NT2/D1 (cell line): ENCODE data around the gene EPN1.
"Not testable (repeated sequence)": the region's sequence is repeated elsewhere in the genome, so short reads cannot be mapped to it uniquely, and the experiment has no call there.

Source experiments
- DNase-seq: peaks from one replicate; pipeline ENCODE4 v3.0.0-alpha.2; 2011; ENCODE audit warnings: low read depth, low spot score
- H3K27me3 ChIP-seq: 2 replicates; pipeline ENCODE4 v1.6.0; 2011; ENCODE audit warnings: mild to moderate bottlenecking; ENCODE audit not compliant: insufficient read length, insufficient read depth
- H3K36me3 ChIP-seq: 2 replicates; pipeline ENCODE4 v1.6.1; 2011; ENCODE audit warnings: mild to moderate bottlenecking, low read length, mixed read lengths; ENCODE audit not compliant: insufficient read depth, insufficient read length
- H3K4me1 ChIP-seq: 2 replicates; pipeline ENCODE4 v1.5.1; 2011; ENCODE audit not compliant: insufficient read depth, insufficient read length
- H3K4me3 ChIP-seq: 2 replicates; pipeline ENCODE4 v1.5.1; 2011; ENCODE audit warnings: low read depth; ENCODE audit not compliant: insufficient read length
- H3K9ac ChIP-seq: 2 replicates; pipeline ENCODE4 v1.6.0; 2011; ENCODE audit warnings: low read depth; ENCODE audit not compliant: insufficient read length
- H3K9me3 ChIP-seq: 2 replicates; pipeline ENCODE4 v1.5.1; 2011; ENCODE audit warnings: mild to moderate bottlenecking, low read length; ENCODE audit not compliant: insufficient read depth
- SUZ12 ChIP-seq: IDR thresholded peaks from 2 replicates; pipeline ENCODE4 v1.6.1; 2011; ENCODE audit not compliant: insufficient read length, insufficient read depth; ENCODE audit errors: extremely low read depth
- YY1 ChIP-seq: IDR thresholded peaks from 2 replicates; pipeline ENCODE4 v1.6.1; 2011; ENCODE audit not compliant: insufficient read length, insufficient read depth
- ZNF274 ChIP-seq: IDR thresholded peaks from 2 replicates; pipeline ENCODE4 v1.6.1; 2011; ENCODE audit warnings: mild to moderate bottlenecking, low read depth, low read length

The EPN1 gene

DNA sequence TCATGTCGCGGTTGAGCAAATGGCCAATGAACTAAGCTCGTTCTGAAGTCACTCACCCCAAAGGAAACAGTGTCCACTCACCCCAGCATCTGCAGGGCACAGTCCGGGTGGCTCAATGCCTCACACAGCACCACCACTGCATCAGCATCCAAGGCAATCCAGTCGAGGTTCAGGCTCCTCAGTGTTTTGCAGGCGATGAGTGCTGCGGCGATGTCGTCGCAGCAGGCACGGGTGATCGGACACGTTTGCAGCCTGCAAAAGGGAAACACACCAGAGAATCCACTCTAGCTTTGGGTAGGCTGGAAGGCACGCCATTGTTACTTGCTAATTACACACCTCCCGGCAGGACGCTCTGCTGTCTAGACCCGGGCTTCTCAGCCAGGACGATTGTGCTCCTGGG, 36.7 kb downstream of the EPN1 start:
- DNase-seq, result no peak
- Histone ChIP-seq H3K9me3 (no peaks in the 10 kb centered on the region; the same call in 1 of the 2 replicates), H3K27me3 (peaks cover 5% of the 10 kb centered on the region), H3K9ac (no peak overlapping the region), H3K36me3 (no peaks in the 10 kb centered on the region), H3K4me3 (no peak overlapping the region), H3K4me1 (no peaks in the 10 kb centered on the region)
- TF ChIP-seq SUZ12, result no peak
- TF ChIP-seq ZNF274, result no peak
- no peak for TF ChIP-seq YY1

DNA sequence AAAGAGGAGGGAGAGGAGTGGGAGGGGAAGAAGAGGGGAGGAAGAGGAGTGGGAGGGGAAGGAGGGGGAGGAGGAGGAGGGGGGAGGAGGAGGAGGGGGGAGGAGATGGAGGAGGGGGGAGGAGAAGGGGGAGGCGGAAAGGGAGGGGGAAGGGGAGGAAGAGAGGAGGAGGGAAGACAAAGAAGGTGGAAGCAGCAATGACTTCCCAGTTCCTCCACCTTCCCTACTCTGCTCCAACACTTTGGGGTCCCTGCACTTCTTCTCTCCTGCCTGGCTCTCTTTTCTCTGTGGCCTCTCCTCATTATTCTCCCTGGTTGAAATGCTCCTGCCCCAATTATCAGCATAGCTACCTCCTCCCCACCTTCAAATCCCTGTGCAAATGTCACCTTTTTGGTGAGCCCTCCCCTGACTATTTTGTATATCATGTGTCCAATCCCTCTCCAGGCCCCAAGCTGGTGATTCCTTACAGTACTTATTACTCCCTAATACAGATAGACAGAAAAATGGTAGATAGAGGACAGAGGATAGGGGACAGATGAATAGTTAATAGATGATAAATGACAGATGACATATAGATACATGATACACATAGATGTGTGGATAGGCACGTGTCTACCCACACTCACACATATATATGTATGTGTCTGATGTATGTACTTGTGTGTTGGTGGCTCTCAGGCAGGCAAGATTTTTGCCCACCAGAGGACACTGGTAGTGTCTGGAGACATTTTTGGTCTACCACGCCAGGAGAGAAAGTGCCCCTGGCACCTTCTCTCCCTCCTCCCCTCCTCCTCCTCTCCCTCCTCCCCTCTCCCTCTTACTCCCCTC, 38.0 kb downstream of the EPN1 start:
- Histone ChIP-seq H3K4me3 (no peak overlapping the region), H3K9ac (no peak overlapping the region), H3K9me3 (no peaks in the 10 kb centered on the region; the same call in 1 of the 2 replicates), H3K4me1 (no peaks in the 10 kb centered on the region), H3K27me3 (peaks cover 5% of the 10 kb centered on the region), H3K36me3 (no peaks in the 10 kb centered on the region)
- no peak for TF ChIP-seq ZNF274
- TF ChIP-seq SUZ12, result no peak
- TF ChIP-seq YY1, result no peak
- no peak for DNase-seq

DNA sequence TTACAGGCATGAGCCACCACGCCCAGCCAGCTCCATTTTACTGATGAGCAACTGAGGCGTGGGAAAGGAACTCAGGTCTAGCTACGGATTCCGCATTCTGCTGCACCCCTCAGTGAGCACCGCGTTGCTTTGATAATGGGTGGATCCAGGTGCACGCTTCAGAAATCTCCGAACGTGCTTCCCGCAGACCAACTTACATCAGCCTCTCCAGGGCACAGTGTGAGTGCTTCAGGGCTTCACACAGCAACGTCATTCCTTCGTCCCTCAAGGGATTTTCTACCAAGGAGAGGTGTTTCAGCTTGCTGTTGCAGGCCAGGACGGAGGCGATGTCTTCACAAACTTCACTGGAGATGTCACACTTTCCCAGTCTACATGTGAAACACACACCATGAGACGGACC, 41.5 kb downstream of the EPN1 start:
- H3K4me3 ChIP-seq, result no peak overlapping the region
- DNase-seq, result no peak
- no peaks in the 10 kb centered on the region for H3K4me1 ChIP-seq
- H3K9me3 ChIP-seq, result peaks cover 10% of the 10 kb centered on the region; the same call in 1 of the 2 replicates
- H3K9ac ChIP-seq, result no peak overlapping the region
- TF ChIP-seq YY1, result no peak
- no peak for TF ChIP-seq ZNF274
- no peak for TF ChIP-seq SUZ12
- H3K36me3 ChIP-seq, result no peaks in the 10 kb centered on the region
- H3K27me3 ChIP-seq, result no peaks in the 10 kb centered on the region

DNA sequence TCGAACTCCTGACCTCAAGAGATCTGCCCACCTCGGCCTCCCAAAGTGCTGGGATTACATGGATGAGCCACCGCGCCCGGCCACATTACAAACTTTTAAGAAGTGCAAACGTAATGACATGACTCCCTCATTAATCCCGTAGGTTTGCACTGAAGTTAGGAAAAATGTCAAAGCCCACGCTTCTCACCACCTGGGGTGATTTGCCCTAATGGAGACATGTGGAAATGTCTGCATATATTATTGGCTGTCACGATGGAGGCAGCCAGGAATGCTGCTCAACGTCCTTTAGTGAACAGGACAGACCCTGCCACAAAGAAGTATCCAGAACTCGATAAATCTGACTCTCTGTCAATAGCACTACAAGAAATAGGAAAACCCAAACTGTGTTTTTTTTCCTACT, 42.2 kb downstream of the EPN1 start:
- Histone ChIP-seq H3K27me3 (no peaks in the 10 kb centered on the region), H3K4me3 (no peak overlapping the region), H3K9me3 (peaks cover 15% of the 10 kb centered on the region; the same call in 1 of the 2 replicates), H3K4me1 (no peaks in the 10 kb centered on the region), H3K36me3 (no peaks in the 10 kb centered on the region), H3K9ac (no peak overlapping the region)
- no peak for DNase-seq
- TF ChIP-seq YY1 (no peak), SUZ12 (no peak), ZNF274 (no peak)

DNA sequence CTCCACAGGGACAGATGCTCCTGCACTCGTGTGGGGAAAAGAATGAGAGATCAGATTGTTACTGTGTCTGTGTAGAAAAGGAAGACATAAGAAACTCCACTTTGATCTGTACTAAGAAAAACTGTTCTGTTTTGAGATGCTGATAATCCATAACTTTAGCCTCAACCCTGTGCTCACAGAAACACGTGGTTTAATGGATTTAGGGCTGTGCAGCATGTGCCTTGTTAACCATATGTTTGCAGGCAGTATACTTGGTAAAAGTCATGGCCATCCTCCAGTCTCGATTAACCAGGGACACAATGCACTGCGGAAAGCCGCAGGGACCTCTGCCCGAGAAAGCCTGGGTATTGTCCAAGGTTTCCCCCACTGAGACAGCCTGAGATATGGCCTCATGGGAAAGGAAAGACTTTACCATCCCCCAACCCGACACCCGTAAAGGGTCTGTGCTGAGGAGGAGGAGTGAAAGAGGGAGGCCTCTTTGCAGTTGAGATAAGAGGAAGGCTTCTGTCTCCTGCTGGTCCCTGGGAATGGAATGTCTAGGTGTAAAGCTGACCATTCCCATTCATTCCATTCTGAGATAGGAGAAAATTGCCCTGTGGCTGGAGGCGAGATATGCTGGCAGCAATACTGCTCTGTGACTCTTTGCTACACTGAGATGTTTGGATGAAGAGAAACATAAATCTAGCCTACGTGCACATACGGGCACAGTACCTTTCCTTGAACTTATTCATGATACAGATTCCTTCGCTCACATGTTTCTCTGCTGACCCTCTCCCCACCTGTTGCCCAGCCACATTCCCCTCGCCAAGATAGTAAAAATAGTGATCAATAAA, 43.1 kb downstream of the EPN1 start:
- H3K9ac ChIP-seq, result peak overlapping the region; percentile 10
- H3K27me3 ChIP-seq, result not testable (repeated sequence)

DNA sequence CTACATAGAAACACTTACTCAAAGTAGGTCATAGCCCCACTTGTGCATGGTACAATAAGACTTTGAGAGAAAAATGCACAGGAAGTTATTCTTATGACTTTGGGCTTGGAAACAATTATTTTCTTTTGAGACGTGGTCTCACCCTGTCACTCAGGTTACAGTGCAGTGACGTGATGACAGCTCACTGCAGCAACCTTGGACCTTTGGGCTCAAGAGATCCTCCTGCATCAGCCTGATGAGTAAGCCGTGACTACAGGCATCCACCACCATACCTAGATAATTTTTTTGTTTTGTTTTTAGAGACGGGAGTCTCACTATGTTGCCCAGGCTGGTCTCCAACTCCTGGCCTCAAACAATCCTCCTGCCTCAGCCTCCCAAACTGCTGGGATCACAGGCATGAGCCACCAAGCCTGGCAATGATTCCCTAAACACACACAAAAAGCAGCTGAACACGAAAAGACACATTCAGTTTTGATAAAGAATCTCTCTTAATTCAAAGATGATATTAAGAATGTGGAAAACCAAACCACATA, 45.3 kb downstream of the EPN1 start:
- Histone ChIP-seq H3K27me3 (no peaks in the 10 kb centered on the region), H3K9me3 (peaks cover 15% of the 10 kb centered on the region; the same call in 1 of the 2 replicates), H3K4me3 (no peak overlapping the region), H3K36me3 (no peaks in the 10 kb centered on the region), H3K4me1 (no peaks in the 10 kb centered on the region), H3K9ac (no peak overlapping the region)
- DNase-seq, result no peak
- no peak for TF ChIP-seq SUZ12
- no peak for TF ChIP-seq ZNF274
- no peak for TF ChIP-seq YY1

More for the DNA sequence above, 43.1 kb downstream of the EPN1 start:
- H3K4me1 ChIP-seq, H3K36me3 ChIP-seq, H3K4me3 ChIP-seq, DNase-seq: not testable (repeated sequence)
- peaks cover 15% of the 10 kb centered on the region; the same call in 1 of the 2 replicates for H3K9me3 ChIP-seq

DNA sequence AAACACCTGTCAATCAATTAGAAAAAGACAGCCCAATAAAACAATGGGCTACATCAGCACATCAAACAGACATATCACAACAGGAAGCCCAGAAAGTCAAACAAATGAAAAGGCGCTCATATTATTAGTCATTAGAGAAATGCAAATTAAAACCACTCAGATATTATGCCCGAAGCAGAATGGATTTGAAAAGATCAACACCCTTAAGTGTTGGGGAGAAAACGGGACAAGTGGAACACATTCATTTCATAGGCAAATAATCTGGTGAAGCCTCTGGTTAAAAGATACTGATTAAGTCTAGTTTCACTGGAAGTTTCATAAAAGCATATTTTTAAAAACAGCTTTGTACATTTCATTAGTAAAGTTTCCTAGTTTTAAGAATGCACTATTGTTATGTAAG, 45.8 kb downstream of the EPN1 start:
- no peaks in the 10 kb centered on the region for H3K27me3 ChIP-seq
- H3K9me3 ChIP-seq, result peaks cover 15% of the 10 kb centered on the region; the same call in 1 of the 2 replicates
- H3K9ac ChIP-seq, result no peak overlapping the region
- TF ChIP-seq YY1 (no peak), SUZ12 (no peak), ZNF274 (no peak)
- no peak overlapping the region for H3K4me3 ChIP-seq
- DNase-seq, result no peak
- H3K36me3 ChIP-seq, result no peaks in the 10 kb centered on the region
- no peaks in the 10 kb centered on the region for H3K4me1 ChIP-seq
